Esophagus muscularis mucosa (tissue), 4 donors: ENCODE measurements around the gene THUMPD2.

Source experiments
- CTCF ChIP-seq, 3 experiments: fragments of 200-600 bp in 2 of 3; fragments of 450-650 bp in 1 of 3; sonication (generic) in 2 of 3; IDR thresholded peaks; one replicate each; pipeline ENCODE4 v1.5.1; 2017 to 2019; ENCODE audit warnings: antibody characterized with exemption in 3 of 3, mild to moderate bottlenecking in 2 of 3, moderate library complexity in 1 of 3
- EP300 ChIP-seq: sonication (generic); formaldehyde crosslinking; IDR thresholded peaks from one replicate; pipeline ENCODE4 v1.6.1; 2017; ENCODE audit warnings: antibody characterized with exemption
- POLR2A ChIP-seq: fragments of 450-650 bp; IDR thresholded peaks from one replicate; pipeline ENCODE4 v1.6.1; 2017; ENCODE audit warnings: antibody characterized with exemption, moderate library complexity, mild to moderate bottlenecking, low read depth
- POLR2AphosphoS5 ChIP-seq, 2 donors: sonication (generic); formaldehyde crosslinking; IDR thresholded peaks; one replicate each; pipeline ENCODE4 v1.6.1; 2017; ENCODE audit warnings: antibody characterized with exemption in 2 of 2

GRCh38 chr2:39708003-39708402 is 71.1 kb downstream of the THUMPD2 start:
- TF ChIP-seq CTCF (IDR thresholded peaks at IDR 0.05) (no peak), POLR2A (no peak), EP300 (no peak), POLR2AphosphoS5 (IDR thresholded peaks at IDR 0.05) (no peak)
